A549 (cell line): ENCODE measurements around the gene GALNT14.

Experiments used
- CEBPB ChIP-seq, 2 experiments: fragments of >200 bp in 1 of 2; sonication (Bioruptor Twin) in 1 of 2; formaldehyde crosslinking in 1 of 2; IDR thresholded peaks; 2 replicates each; pipeline ENCODE4 v1.6.1; 2012 to 2016
- CTCF ChIP-seq: fragments of >200 bp; sonication (Bioruptor Twin); formaldehyde crosslinking; IDR thresholded peaks from 3 replicates; pipeline ENCODE4 v1.5.1; 2016
- EHMT2 ChIP-seq: fragments of 200-600 bp; sonication (generic); IDR thresholded peaks from 2 replicates; pipeline ENCODE4 v1.6.1; 2016; ENCODE audit warnings: antibody characterized with exemption, low read depth, mild to moderate bottlenecking, moderate library complexity
- PBX3 ChIP-seq: IDR thresholded peaks from 2 replicates; pipeline ENCODE4 v1.6.1; 2012
- POLR2A ChIP-seq: IDR thresholded peaks from 2 replicates; pipeline ENCODE4 v1.6.1; 2012; ENCODE audit warnings: mild to moderate bottlenecking, low read length
- RCOR1 ChIP-seq: fragments of 150-350 bp; IDR thresholded peaks from 2 replicates; pipeline ENCODE4 v1.6.1; 2014; ENCODE audit warnings: antibody characterized with exemption, low read length, low read depth
- RNF2 ChIP-seq: fragments of 200-600 bp; sonication (generic); IDR thresholded peaks from 2 replicates; pipeline ENCODE4 v1.6.1; 2016; ENCODE audit warnings: low read depth, mild to moderate bottlenecking, antibody characterized with exemption, moderate library complexity, borderline replicate concordance
- USF2 ChIP-seq: fragments of 450-650 bp; IDR thresholded peaks from 2 replicates; pipeline ENCODE4 v1.6.1; 2014; ENCODE audit warnings: antibody characterized with exemption

- TF ChIP-seq CTCF, result no peak
- TF ChIP-seq RCOR1, result no peak
- no peak for TF ChIP-seq USF2
- TF ChIP-seq POLR2A, result no peak
- TF ChIP-seq EHMT2, result no peak
- TF ChIP-seq CEBPB (IDR thresholded peaks at IDR 0.05), result no peak
- no peak for TF ChIP-seq PBX3
- no peak for TF ChIP-seq RNF2
Measured at GRCh38 chr2:30956995-30957394, 181.2 kb downstream of the GALNT14 start.
